AG10803 (cell line): Measurements from ENCODE around the gene NEURL3.
A peak's percentile ranks its signal among the peaks of the same experiment; 100 is the strongest.

ENCODE experiments used
- DNase-seq: peaks from one replicate; pipeline ENCODE4 v3.0.0; 2010; ENCODE audit warnings: low read depth
- H3K4me3 ChIP-seq: 2 replicates; pipeline ENCODE4 v1.5.1; 2011; ENCODE audit warnings: mild to moderate bottlenecking, low read length, control low read depth
- TF ChIP-seq, protein P1 (sequence below): conservative IDR thresholded peaks from 2 replicates; pipeline ENCODE4 v1.5.1; 2011; ENCODE audit warnings: mild to moderate bottlenecking, low read length, control low read depth, inconsistent platforms

Gene NEURL3

GRCh38 chr2:96486696-96487095 lies 18.5 kb downstream of the NEURL3 start:
- H3K4me3 ChIP-seq = no peak overlapping the region
- no peak for DNase-seq

DNA sequence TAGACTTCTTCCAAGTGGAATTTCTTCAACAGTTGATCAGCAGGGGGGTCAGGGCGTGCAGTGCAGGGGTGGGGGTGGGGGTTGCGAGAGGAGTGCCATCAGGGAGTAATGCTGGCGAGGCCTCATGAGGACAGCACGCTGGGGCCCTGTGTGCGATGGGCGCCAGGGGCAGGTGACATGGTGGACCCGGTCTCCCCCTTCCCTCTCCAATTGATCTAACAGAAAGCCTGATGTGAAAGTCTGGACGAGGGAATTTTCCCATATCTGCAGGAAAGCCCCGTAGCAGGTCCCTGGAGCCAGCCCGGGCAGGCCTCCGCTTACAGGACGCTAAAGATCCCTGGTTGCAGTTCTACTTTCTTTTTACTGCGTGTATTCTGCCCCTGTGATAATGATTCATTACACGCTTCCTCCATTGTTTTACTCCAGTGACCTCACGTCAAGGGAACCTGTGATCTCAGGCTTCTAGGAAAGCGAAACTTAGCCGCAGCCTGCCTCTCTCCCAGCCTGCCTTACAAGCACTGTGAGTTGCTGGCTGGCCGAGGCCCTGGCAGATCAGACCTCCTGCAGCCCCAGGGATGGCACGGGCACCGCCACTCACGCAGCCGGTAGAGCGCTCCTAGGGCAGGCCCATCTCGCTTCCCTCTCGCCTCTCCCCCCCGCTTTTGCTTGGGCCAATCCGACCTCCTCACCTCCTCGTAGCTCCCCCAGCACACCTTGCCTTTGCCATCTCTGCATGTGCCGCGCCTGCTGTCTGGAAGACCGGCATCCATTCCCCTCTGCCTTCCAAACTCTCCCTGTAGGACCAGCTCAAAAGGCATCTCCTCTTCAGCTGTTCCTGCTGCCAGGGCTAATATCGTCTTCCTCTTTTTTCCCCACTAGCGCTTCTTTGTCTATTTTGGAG lies 19.2 kb downstream of the NEURL3 start:
- peak; percentile 76 for DNase-seq
- TF ChIP-seq, protein P1, sequence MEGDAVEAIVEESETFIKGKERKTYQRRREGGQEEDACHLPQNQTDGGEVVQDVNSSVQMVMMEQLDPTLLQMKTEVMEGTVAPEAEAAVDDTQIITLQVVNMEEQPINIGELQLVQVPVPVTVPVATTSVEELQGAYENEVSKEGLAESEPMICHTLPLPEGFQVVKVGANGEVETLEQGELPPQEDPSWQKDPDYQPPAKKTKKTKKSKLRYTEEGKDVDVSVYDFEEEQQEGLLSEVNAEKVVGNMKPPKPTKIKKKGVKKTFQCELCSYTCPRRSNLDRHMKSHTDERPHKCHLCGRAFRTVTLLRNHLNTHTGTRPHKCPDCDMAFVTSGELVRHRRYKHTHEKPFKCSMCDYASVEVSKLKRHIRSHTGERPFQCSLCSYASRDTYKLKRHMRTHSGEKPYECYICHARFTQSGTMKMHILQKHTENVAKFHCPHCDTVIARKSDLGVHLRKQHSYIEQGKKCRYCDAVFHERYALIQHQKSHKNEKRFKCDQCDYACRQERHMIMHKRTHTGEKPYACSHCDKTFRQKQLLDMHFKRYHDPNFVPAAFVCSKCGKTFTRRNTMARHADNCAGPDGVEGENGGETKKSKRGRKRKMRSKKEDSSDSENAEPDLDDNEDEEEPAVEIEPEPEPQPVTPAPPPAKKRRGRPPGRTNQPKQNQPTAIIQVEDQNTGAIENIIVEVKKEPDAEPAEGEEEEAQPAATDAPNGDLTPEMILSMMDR = no peak

More at GRCh38 chr2:96486696-96487095, 18.5 kb downstream of the NEURL3 start:
- TF ChIP-seq, protein P1 = no peak

GRCh38 chr2:96485350-96485749 lies 19.8 kb downstream of the NEURL3 start:
- DNase-seq = no peak
- TF ChIP-seq, protein P1 = no peak
- H3K4me3 ChIP-seq = no peak overlapping the region

More for the DNA sequence above, 19.2 kb downstream of the NEURL3 start:
- peak overlapping the region; percentile 57 for H3K4me3 ChIP-seq

DNA sequence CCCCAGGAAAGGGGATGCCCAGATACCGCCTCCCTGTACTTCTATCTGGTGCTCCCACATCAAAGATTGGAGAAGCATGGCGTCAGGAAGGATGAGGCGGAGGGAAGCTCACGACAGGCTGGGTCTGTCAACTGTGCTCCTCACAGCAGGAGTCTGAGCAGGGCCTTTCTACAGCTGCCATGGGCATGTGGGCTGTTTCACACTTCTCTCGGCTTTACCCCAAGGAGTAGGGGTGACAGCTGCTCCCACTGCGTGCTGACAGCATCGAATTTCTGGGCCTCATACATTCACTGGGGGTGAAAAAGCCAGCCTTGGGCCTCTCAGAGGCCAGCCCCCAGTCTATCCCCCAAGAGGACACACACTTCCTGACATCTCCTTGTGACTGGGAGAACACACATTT lies 21.1 kb downstream of the NEURL3 start:
- no peak overlapping the region for H3K4me3 ChIP-seq
- TF ChIP-seq, protein P1 = no peak
- DNase-seq = no peak

DNA sequence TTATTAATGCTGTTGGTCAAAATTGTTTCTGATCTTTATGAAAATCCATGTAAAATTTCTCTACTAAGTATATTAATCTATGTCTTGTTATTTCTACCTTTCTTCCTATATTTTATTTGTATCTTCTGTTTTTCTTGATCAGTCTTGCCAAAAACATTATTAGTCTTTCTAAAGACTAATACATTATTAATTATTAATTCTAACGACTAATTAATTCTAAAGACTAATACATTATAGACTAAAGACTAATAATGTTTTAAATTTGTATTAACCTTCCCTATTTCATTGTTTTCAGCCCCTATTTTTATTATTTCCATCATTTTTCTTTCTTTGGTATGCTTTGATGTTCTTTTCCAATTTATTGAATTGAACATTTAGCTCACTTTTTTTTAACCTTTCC lies 27.7 kb downstream of the NEURL3 start:
- no peak for DNase-seq
- TF ChIP-seq, protein P1 = no peak
- H3K4me3 ChIP-seq = no peak overlapping the region

- H3K4me3 ChIP-seq = no peak overlapping the region
- no peak for DNase-seq
- TF ChIP-seq, protein P1 = no peak
These were observed 33.4 kb downstream of the NEURL3 start for GRCh38 chr2:96471772-96472171.

DNA sequence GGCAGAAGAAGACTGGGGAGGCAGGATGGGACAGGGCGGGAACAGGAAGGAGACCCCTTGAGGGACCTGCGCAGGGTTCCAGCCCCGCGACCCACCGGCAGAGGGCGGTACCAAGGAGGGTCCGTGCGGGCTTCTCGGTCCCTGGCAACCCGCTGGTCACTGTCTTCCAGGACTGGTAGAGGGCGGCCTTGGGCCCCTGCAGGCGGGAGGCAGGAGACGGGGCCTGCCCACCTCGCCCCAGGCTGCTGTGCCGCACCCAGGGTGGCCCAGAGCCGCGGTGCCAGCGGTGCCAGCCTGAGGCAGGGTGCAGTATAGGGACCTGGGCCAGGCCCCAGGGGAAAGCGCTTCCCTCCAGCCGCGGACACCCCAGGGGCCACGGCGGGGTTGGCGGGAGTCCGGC lies 34.5 kb downstream of the NEURL3 start:
- peak; percentile 2 for DNase-seq
- no peak overlapping the region for H3K4me3 ChIP-seq
- TF ChIP-seq, protein P1 = peak; percentile 52
